Prostate gland (tissue), 2 donors: ENCODE results near the gene APCDD1L. TPM values are rescaled to one million over a fixed set of nuclear protein-coding genes. Genes with fewer than 3 reads are reported as not detected.

ENCODE experiments used
- DNase-seq: peaks from one replicate; pipeline ENCODE4 v3.0.0-alpha.2; 2019; ENCODE audit warnings: low spot score
- H3K27ac ChIP-seq, 2 donors: fragments of 200-600 bp; sonication (generic); 2 replicates each; pipeline ENCODE4 v1.5.1; 2017 to 2019
- H3K27me3 ChIP-seq: fragments of 200-600 bp; sonication (generic); replicated peaks from 2 replicates; pipeline ENCODE4 v1.5.1; 2019; ENCODE audit not compliant: insufficient read depth
- H3K36me3 ChIP-seq, 2 donors: fragments of 200-600 bp; sonication (generic); 1 replicate in 1 of 2; 2 replicates in 1 of 2; pipeline versions ENCODE4 v1.5.1 to v1.8.1; 2017 to 2019
- H3K4me1 ChIP-seq: fragments of 200-600 bp; sonication (generic); replicated peaks from 2 replicates; pipeline ENCODE4 v1.5.1; 2019
- H3K4me3 ChIP-seq, 2 donors: fragments of 200-600 bp; sonication (generic); 2 replicates each; pipeline ENCODE4 v1.5.1; 2017 to 2019
- H3K9me3 ChIP-seq: fragments of 200-600 bp; sonication (generic); 2 replicates; pipeline ENCODE4 v1.5.1; 2017
- POLR2A ChIP-seq: fragments of 450-650 bp; IDR thresholded peaks from one replicate; pipeline ENCODE4 v1.6.1; 2016; ENCODE audit warnings: antibody characterized with exemption, mild to moderate bottlenecking
- POLR2AphosphoS5 ChIP-seq: sonication (generic); formaldehyde crosslinking; IDR thresholded peaks from one replicate; pipeline ENCODE4 v1.6.1; 2017; ENCODE audit warnings: antibody characterized with exemption
- WGBS: methylation state at CpG from one replicate; pipeline ENCODE4 v1.1.5; 2018; 5-methylcytosine and 5-hydroxymethylcytosine counted together
- intact Hi-C: fragments of 100-400 bp; cut with DNase I; formaldehyde crosslinking; loops from one replicate; pipeline ENCODE4 v1.14.2; 2022
- total RNA-seq, 2 donors: library from RNA; depleted of rRNA; stranded (reverse); fragments of >200 nt; gene quantifications; one replicate each; pipeline ENCODE4 v1.1.0, GENCODE V29; 2016
- TF ChIP-seq, protein P1 (sequence below), 4 experiments: fragments of 200-600 bp in 2 of 4; fragments of 450-650 bp in 2 of 4; sonication (generic) in 2 of 4; IDR thresholded peaks; 1 replicate in 3 of 4; 2 replicates in 1 of 4; pipeline ENCODE4 v1.5.1; 2016 to 2019; ENCODE audit warnings: antibody characterized with exemption in 4 of 4, mild to moderate bottlenecking in 2 of 4, moderate library complexity in 2 of 4

The APCDD1L gene
- total RNA-seq, 2 donors from 2014 or later, result 0.23 to 0.46 TPM

DNA sequence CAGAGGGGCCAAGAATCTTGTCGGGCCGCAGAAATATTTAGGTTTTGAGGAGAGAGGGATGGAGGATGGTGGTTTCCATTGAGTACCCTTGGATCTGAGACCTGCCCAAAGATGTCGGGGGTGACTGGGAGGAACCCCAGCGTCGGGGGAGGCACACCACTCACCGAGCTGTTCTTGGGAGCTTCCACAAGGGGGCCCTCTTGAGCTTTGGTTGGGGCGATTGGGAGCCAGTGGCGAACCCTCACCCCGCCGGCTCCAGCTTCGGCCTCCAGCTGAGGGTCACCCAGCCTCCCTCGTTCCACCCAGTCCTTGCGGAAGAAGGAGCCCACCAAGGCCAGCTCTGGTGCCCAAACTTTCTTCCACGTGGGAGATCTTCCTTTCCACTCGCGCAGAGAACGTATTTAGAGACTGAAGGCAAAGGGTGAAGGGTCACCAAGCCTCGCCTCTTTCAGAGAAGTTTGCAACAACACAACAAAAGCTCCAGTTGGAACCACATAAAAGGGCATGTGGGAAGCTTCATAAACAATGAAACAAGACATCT lies 33.6 kb downstream of the APCDD1L start:
- 28% methylated on average over 18 of the region's 18 CpGs for WGBS
- TF ChIP-seq POLR2AphosphoS5, result no peak
- no peak for TF ChIP-seq POLR2A
- TF ChIP-seq, protein P1, sequence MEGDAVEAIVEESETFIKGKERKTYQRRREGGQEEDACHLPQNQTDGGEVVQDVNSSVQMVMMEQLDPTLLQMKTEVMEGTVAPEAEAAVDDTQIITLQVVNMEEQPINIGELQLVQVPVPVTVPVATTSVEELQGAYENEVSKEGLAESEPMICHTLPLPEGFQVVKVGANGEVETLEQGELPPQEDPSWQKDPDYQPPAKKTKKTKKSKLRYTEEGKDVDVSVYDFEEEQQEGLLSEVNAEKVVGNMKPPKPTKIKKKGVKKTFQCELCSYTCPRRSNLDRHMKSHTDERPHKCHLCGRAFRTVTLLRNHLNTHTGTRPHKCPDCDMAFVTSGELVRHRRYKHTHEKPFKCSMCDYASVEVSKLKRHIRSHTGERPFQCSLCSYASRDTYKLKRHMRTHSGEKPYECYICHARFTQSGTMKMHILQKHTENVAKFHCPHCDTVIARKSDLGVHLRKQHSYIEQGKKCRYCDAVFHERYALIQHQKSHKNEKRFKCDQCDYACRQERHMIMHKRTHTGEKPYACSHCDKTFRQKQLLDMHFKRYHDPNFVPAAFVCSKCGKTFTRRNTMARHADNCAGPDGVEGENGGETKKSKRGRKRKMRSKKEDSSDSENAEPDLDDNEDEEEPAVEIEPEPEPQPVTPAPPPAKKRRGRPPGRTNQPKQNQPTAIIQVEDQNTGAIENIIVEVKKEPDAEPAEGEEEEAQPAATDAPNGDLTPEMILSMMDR (IDR thresholded peaks at IDR 0.05), result peak; percentile 25 to 55 (median 46)

DNA sequence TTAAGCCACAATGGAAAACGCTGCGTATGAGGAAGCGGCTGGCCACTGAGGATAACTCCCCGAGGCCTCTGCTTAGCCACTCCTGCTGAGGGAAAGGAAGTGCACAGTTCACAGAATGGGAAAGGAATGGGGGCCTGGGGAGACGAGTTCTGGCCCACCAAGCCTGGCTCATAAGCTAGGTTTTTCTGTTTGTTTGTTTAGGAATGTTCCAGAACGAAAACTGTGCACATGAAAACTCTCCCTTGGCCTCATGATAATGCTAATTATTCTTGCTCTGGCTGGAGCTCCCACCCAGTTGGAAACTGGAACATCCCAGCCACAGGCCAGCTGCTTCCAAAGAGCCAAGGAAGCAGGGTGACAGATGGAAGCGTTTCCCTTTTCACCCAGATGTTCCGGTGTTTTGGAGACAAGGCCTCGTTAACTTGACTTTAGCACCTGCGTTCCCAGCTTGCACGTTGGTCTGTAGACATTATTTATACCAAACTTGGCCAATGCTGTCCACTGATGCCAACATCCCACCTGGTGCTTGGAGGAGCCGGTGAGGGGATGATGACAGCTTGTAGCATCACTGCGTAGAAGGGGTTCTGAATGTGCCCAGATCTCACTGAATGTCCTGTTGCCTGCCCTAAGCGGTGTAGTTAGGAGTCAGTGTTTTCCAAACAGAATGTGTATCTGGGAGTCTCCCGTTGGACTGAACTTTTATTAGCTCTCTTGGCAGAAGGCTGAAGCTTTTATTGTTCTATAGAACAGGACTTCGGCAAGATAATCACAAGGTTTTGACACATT lies 34.5 kb downstream of the APCDD1L start:
- Histone ChIP-seq H3K27me3 (no peaks in the 10 kb centered on the region), H3K27ac (no peak overlapping the region), H3K9me3 (no peaks in the 10 kb centered on the region), H3K4me3 (no peak overlapping the region), H3K4me1 (peaks cover 3% of the 10 kb centered on the region), H3K36me3 (no peaks in the 10 kb centered on the region)
- TF ChIP-seq POLR2AphosphoS5, result peak; percentile 53
- TF ChIP-seq, protein P1 (IDR thresholded peaks at IDR 0.05), result no peak
- no peak for TF ChIP-seq POLR2A
- intact Hi-C loops, result loop anchor here (5.0 to 10.0 kb wide), 3 partner anchors 172 to 364 kb away; partner anchors contain the start of genes NPEPL1 and STX16
- DNase-seq, result no peak
- 45% methylated on average over 16 of the region's 16 CpGs for WGBS

More for the DNA sequence above, 33.6 kb downstream of the APCDD1L start:
- H3K27me3 ChIP-seq, result no peaks in the 10 kb centered on the region
- no peak overlapping the region for H3K27ac ChIP-seq
- intact Hi-C loops, result loop anchor here (5.0 to 10.0 kb wide), 3 partner anchors 171 to 363 kb away; partner anchors contain the start of genes NPEPL1 and STX16
- H3K4me1 ChIP-seq, result peaks cover 3% of the 10 kb centered on the region
- no peaks in the 10 kb centered on the region for H3K9me3 ChIP-seq
- no peak overlapping the region for H3K4me3 ChIP-seq
- DNase-seq, result no peak
- no peaks in the 10 kb centered on the region for H3K36me3 ChIP-seq

DNA sequence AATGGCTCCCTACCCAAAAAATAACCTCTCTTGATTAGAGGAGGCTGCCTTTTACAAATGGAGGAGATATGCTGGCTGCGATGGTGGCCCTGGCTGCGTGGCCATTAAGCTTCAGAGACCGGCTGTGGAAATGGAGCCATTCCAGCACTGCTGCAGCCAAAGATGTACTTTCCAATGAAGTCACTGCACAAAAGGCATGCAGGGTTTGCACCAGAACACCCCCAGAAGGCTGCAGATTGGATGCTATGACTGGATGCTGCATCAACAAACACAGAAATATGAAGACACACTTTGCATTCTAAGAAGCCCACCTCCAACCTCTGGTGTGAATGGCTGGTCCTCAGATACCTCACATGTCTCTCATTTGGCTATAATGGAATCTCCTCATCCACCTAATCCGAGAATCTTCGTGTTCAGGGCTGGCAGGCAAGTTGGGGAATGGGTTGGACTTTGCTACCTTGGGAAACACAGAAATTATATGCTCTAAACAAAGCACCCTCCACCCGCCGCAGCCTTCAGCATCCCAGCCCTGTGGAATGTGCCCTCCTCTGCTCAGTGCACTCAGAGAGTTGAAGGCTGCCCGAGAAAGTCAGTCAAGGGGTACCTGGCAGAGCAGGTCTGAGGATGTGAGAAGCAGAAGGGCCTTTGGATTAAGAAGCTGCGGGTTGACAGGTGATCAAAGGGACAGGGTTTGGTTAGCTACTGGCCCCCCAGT lies 35.3 kb downstream of the APCDD1L start:
- no peak for DNase-seq

DNA sequence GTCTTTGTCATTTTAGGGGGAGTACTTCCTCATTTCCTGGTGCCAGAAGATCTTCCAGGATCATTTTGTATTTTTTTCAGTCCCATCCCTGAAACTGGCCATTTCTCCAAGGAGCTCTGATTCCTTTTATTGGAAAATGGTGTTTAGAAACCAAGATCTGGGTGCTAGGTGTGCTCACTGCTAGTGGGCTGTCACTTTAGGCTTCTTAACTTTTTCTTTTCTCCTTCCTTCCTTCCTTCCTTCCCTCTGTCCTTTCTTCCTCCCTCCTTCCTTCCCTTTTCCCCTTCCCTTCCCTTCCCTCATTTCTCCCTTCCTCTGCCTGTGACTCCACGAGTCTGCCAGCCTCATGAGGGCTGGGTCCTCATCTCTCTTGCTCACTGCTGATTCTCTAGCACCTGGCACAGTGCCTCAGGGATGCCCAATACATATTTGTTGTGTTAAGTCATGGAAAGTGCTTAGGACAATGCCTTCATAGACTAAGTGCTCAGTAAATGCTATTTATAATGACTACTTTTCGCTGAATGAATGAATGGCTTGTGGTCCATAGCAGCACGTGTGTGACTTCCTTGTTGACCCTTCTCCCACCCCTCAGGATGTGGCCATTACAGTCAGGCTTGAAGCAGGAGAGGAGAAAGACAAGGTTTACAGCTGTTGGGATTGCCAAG lies 36.9 kb downstream of the APCDD1L start:
- H3K27me3 ChIP-seq, result no peaks in the 10 kb centered on the region
- H3K9me3 ChIP-seq, result no peaks in the 10 kb centered on the region
- peaks cover 3% of the 10 kb centered on the region for H3K4me1 ChIP-seq
- no peak for TF ChIP-seq POLR2A
- TF ChIP-seq, protein P1 (IDR thresholded peaks at IDR 0.05), result no peak
- no peak for TF ChIP-seq POLR2AphosphoS5
- WGBS, result 86% methylated on average over 3 of the region's 3 CpGs
- DNase-seq, result no peak
- intact Hi-C loops, result no loop called here
- H3K36me3 ChIP-seq, result no peaks in the 10 kb centered on the region
- no peak overlapping the region for H3K27ac ChIP-seq
- H3K4me3 ChIP-seq, result no peak overlapping the region

More for the DNA sequence above, 35.3 kb downstream of the APCDD1L start:
- H3K27ac ChIP-seq, result no peak overlapping the region
- H3K27me3 ChIP-seq, result no peaks in the 10 kb centered on the region
- 89% methylated on average over 9 of the region's 9 CpGs for WGBS
- peaks cover 3% of the 10 kb centered on the region for H3K4me1 ChIP-seq
- TF ChIP-seq POLR2A (no peak), POLR2AphosphoS5 (no peak)
- TF ChIP-seq, protein P1 (IDR thresholded peaks at IDR 0.05), result no peak
- no peak overlapping the region for H3K4me3 ChIP-seq
- intact Hi-C loops, result loop anchor here (5.0 to 10.0 kb wide), 3 partner anchors 172 to 365 kb away; partner anchors contain the start of genes NPEPL1 and STX16
- H3K36me3 ChIP-seq, result no peaks in the 10 kb centered on the region
- H3K9me3 ChIP-seq, result no peaks in the 10 kb centered on the region
